ENCODE results near the gene ETV6. TPM values are rescaled to one million over a fixed set of nuclear protein-coding genes. Genes with fewer than 3 reads are reported as not detected.
"Not testable (repeated sequence)": the region's sequence is repeated elsewhere in the genome, so short reads cannot be mapped to it uniquely, and the experiment has no call there.

The ETV6 gene
- total RNA-seq, 2 experiments from 2014 or later = 17.1 to 19.3 TPM

- intact Hi-C loops (cut with micrococcal nuclease; ENCODE audit: unreplicated experiment) = no loop called here
- Histone ChIP-seq H3K4me2 (ENCODE audit: low read length) (no peak overlapping the region), H3K36me3 (ENCODE audit: insufficient read depth, low read length) (no peaks in the 10 kb centered on the region; the same call in 1 of the 2 replicates), H2AFZ (ENCODE audit: low read length) (no peak overlapping the region), H3K4me1 (ENCODE audit: insufficient read depth, low read length, poor library complexity, severe bottlenecking) (peaks cover 29% of the 10 kb centered on the region), H3K79me2 (ENCODE audit: insufficient read depth, low read depth, low read length) (no peaks in the 10 kb centered on the region), H4K20me1 (ENCODE audit: insufficient read depth, low read length) (no peaks in the 10 kb centered on the region), H3K9me2 (ENCODE audit: insufficient read depth, low read length) (no peaks in the 10 kb centered on the region), H3K9me3 (ENCODE audit: low read length) (peaks cover 6% of the 10 kb centered on the region; the same call in 1 of the 2 replicates), H3K4me3 (ENCODE audit: low read depth, low read length, poor library complexity, severe bottlenecking) (no peak overlapping the region), H3K27ac (ENCODE audit: low read depth, low read length, poor library complexity, severe bottlenecking) (no peak overlapping the region)
- DNase-seq (ENCODE audit: low spot score) = no peak
- BruUV-seq (replicated peaks) = no TSS peak
- ChIA-PET CTCF (ENCODE audit: unreplicated experiment) (interaction anchor here (0.5 kb wide), 1 partner anchor 243 kb away, joined by 5 read pairs; no protein-coding TSS in a partner anchor), POLR2A (interaction anchor here (0.6 to 1.1 kb wide), 5 partner anchors 9 to 598 kb away, joined by 3 to 6 read pairs (median 3); no protein-coding TSS in a partner anchor)
- TF ChIP-seq CTCF (conservative IDR thresholded peaks at IDR 0.05; ENCODE audit: low read length) = no peak
- TF ChIP-seq EZH2phosphoT487 (IDR thresholded peaks at IDR 0.05; ENCODE audit: borderline replicate concordance, low read depth, low read length) = no peak
Observed at GRCh38 chr12:11628353-11628752, 21.1 kb upstream of the ETV6 start.

- Histone ChIP-seq H2AFZ (ENCODE audit: low read length) (0 out of 2 replicates have a peak overlapping the region, but pooled peaks have one; percentile 8), H3K4me2 (ENCODE audit: low read length) (no peak overlapping the region), H4K20me1 (ENCODE audit: insufficient read depth, low read length) (no peaks in the 10 kb centered on the region), H3K79me2 (ENCODE audit: insufficient read depth, low read depth, low read length) (no peaks in the 10 kb centered on the region), H3K4me1 (ENCODE audit: insufficient read depth, low read length, poor library complexity, severe bottlenecking) (peaks cover 21% of the 10 kb centered on the region), H3K9me2 (ENCODE audit: insufficient read depth, low read length) (no peaks in the 10 kb centered on the region), H3K27ac (ENCODE audit: low read depth, low read length, poor library complexity, severe bottlenecking) (no peak overlapping the region), H3K9me3 (ENCODE audit: low read length) (no peaks in the 10 kb centered on the region), H3K36me3 (ENCODE audit: insufficient read depth, low read length) (no peaks in the 10 kb centered on the region), H3K4me3 (ENCODE audit: low read depth, low read length, poor library complexity, severe bottlenecking) (no peak overlapping the region)
- ChIA-PET POLR2A (no interaction called here), CTCF (ENCODE audit: unreplicated experiment) (interaction anchor here (0.6 kb wide), 1 partner anchor 37 kb away, joined by 3 read pairs; no protein-coding TSS in a partner anchor)
- TF ChIP-seq EZH2phosphoT487 (IDR thresholded peaks at IDR 0.05; ENCODE audit: borderline replicate concordance, low read depth, low read length) (no peak), CTCF (conservative IDR thresholded peaks at IDR 0.05; ENCODE audit: low read length) (no peak)
- no TSS peak for BruUV-seq (replicated peaks)
- DNase-seq (ENCODE audit: low spot score) = no peak
- intact Hi-C loops (cut with micrococcal nuclease; ENCODE audit: unreplicated experiment) = loop anchor here (10.0 kb wide), 1 partner anchor 1585 kb away; no protein-coding TSS in a partner anchor
Observed at GRCh38 chr12:11630046-11630706, 19.3 kb upstream of the ETV6 start.

- no TSS peak for BruUV-seq (replicated peaks)
- Histone ChIP-seq H3K9me3 (ENCODE audit: low read length) (peaks cover 9% of the 10 kb centered on the region; the same call in 1 of the 2 replicates), H3K4me1 (ENCODE audit: insufficient read depth, low read length, poor library complexity, severe bottlenecking) (peaks cover 21% of the 10 kb centered on the region), H4K20me1 (ENCODE audit: insufficient read depth, low read length) (no peaks in the 10 kb centered on the region), H3K4me2 (ENCODE audit: low read length) (no peak overlapping the region), H3K4me3 (ENCODE audit: low read depth, low read length, poor library complexity, severe bottlenecking) (no peak overlapping the region), H3K9me2 (ENCODE audit: insufficient read depth, low read length) (no peaks in the 10 kb centered on the region), H3K27ac (ENCODE audit: low read depth, low read length, poor library complexity, severe bottlenecking) (no peak overlapping the region), H2AFZ (ENCODE audit: low read length) (no peak overlapping the region), H3K36me3 (ENCODE audit: insufficient read depth, low read length) (no peaks in the 10 kb centered on the region), H3K79me2 (ENCODE audit: insufficient read depth, low read depth, low read length) (no peaks in the 10 kb centered on the region)
- CTCF ChIA-PET (ENCODE audit: unreplicated experiment) = no interaction called here
- POLR2A ChIA-PET = no interaction called here
- DNase-seq (ENCODE audit: low spot score) = no peak
- no peak for TF ChIP-seq CTCF (conservative IDR thresholded peaks at IDR 0.05; ENCODE audit: low read length)
- TF ChIP-seq EZH2phosphoT487 (IDR thresholded peaks at IDR 0.05; ENCODE audit: borderline replicate concordance, low read depth, low read length) = no peak
- intact Hi-C loops (cut with micrococcal nuclease; ENCODE audit: unreplicated experiment) = loop anchor here (10.0 kb wide), 1 partner anchor 1586 kb away; no protein-coding TSS in a partner anchor
Observed at GRCh38 chr12:11631288-11631687, 18.2 kb upstream of the ETV6 start.

GRCh38 chr12:11631881-11632280 lies 17.6 kb upstream of the ETV6 start:
- intact Hi-C loops (cut with micrococcal nuclease; ENCODE audit: unreplicated experiment) = loop anchor here (10.0 kb wide), 1 partner anchor 1587 kb away; no protein-coding TSS in a partner anchor
- BruUV-seq (replicated peaks); DNase-seq (ENCODE audit: low spot score); H3K79me2 ChIP-seq (ENCODE audit: insufficient read depth, low read depth, low read length); POLR2A ChIA-PET; H3K4me3 ChIP-seq (ENCODE audit: low read depth, low read length, poor library complexity, severe bottlenecking); H3K36me3 ChIP-seq (ENCODE audit: insufficient read depth, low read length); H3K4me2 ChIP-seq (ENCODE audit: low read length); H3K9me2 ChIP-seq (ENCODE audit: insufficient read depth, low read length); H2AFZ ChIP-seq (ENCODE audit: low read length); H4K20me1 ChIP-seq (ENCODE audit: insufficient read depth, low read length); CTCF ChIA-PET (ENCODE audit: unreplicated experiment); H3K27ac ChIP-seq (ENCODE audit: low read depth, low read length, poor library complexity, severe bottlenecking): not testable (repeated sequence)
- Histone ChIP-seq H3K9me3 (ENCODE audit: low read length) (peaks cover 14% of the 10 kb centered on the region; the same call in 1 of the 2 replicates), H3K4me1 (ENCODE audit: insufficient read depth, low read length, poor library complexity, severe bottlenecking) (peaks cover 21% of the 10 kb centered on the region)
